Measurements from ENCODE around the gene DNAH3. TPM values are rescaled to one million over a fixed set of nuclear protein-coding genes. Genes with fewer than 3 reads are reported as not detected.

The DNAH3 gene
- total and polyA plus RNA-seq, 2 of the 13 experiments (the other 11 are each of a cell fraction or from before 2014, with no cell fraction given), result 0.07 to 0.08 TPM

DNA sequence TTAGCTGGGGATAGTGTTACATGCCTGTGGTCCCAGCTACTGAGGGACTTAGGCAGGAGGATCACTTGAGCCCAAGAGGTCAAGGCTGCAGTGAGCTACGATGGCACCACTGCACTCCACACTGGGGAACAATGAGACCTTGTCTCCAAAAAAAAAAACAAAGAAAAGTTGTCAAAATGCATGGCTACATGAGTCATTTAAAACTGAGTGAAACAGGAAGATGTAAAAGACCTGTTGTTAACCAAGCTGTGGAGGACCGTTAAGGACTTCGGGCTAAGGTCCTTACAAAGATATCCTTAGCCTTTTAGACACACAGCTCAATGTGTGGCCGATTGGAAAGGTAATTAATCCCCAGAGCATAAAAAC, 35.7 kb upstream of the DNAH3 start:
- H3K79me2 ChIP-seq (ENCODE audit: insufficient read depth, low read length), result no peaks in the 10 kb centered on the region
- ChIA-PET CTCF (ENCODE audit: low intra/inter-chr PET ratio, low total read pairs) (no interaction called here), POLR2A (interaction anchor here (1.2 to 5.4 kb wide), 5 partner anchors 44 to 115 kb away, joined by 4 to 52 read pairs (median 16); partner anchors contain the start of gene ANKS4B)
- peak overlapping the region; percentile 58 for H3K4me2 ChIP-seq (ENCODE audit: low read depth, low read length)
- peaks cover 45% of the 10 kb centered on the region for H3K4me1 ChIP-seq (ENCODE audit: insufficient read depth, low read length)
- ATAC-seq, result peak; percentile 86
- H3K4me3 ChIP-seq (replicated peaks in 1 of 3; ENCODE audit: insufficient read depth in 1 of 3, low read depth in 2 of 3, low read length in 3 of 3), result peak overlapping the region in 2 of 3 experiments; percentile 5 to 20; a peak in 2 of 6 replicates
- no TSS peak for BruUV-seq (replicated peaks)
- FAIRE-seq, result peak; percentile 97
- H3K27ac ChIP-seq (ENCODE audit: extremely low read length, insufficient read depth, low read length), result peak overlapping the region; percentile 50
- WGBS (ENCODE audit: low lambda C conversion rate), result 3% methylated on average over 4 of the region's 4 CpGs
- H4K20me1 ChIP-seq (ENCODE audit: insufficient read depth, low read length), result no peaks in the 10 kb centered on the region
- no peak overlapping the region for H2AFZ ChIP-seq (ENCODE audit: low read length)
- in situ Hi-C loops (cut with HindIII; ENCODE audit: extremely low pct_ligation_motif_present, low pct_unique_long_range_greater_than_20kb) (loop anchor here (5.0 kb wide), 2 partner anchors 91 to 116 kb away; partner anchors contain the start of gene CRYM), intact Hi-C loops (cut with micrococcal nuclease; ENCODE audit: unreplicated experiment) (no loop called here)
- H3K36me3 ChIP-seq (replicated peaks in 1 of 2; ENCODE audit: control insufficient read depth in 1 of 2, insufficient read depth in 2 of 2, low read length in 2 of 2), result no peaks in the 10 kb centered on the region
- DNase-seq (ENCODE audit: low spot score), result peak; percentile 98
- 0 out of 5 replicates have a peak, but pooled peaks cover 0 to 6% of the 10 kb centered on the region in 2 experiments for H3K27me3 ChIP-seq (ENCODE audit: control insufficient read depth in 1 of 2, insufficient read depth in 2 of 2, low read length in 2 of 2)
- H3K9ac ChIP-seq (ENCODE audit: insufficient read depth, low read depth, low read length), result peak overlapping the region; percentile 27; the same call in 1 of the 2 replicates
- no peaks in the 10 kb centered on the region for H3K9me3 ChIP-seq (ENCODE audit: low read length)
- peak; percentile 62 for TF ChIP-seq XRCC5 (optimal IDR thresholded peaks at IDR 0.05; ENCODE audit: low read length)
- peak; percentile 62; the same call in 1 of the 2 replicates for TF ChIP-seq ZNF614 (CRISPR knock-in tag; IDR thresholded peaks at IDR 0.05; ENCODE audit: borderline replicate concordance)
- TF ChIP-seq ZNF792 (CRISPR knock-in tag; IDR thresholded peaks at IDR 0.05), result peak; percentile 83; the same call in 1 of the 2 replicates
- TF ChIP-seq FOXA3 (CRISPR knock-in tag; IDR thresholded peaks at IDR 0.05), result peak; percentile 73
- 0 out of 2 replicates have a peak, but pooled peaks have one; percentile 28 for TF ChIP-seq WIZ (CRISPR knock-in tag; IDR thresholded peaks at IDR 0.05)
- peak; percentile 58; the same call in 1 of the 2 replicates for TF ChIP-seq KMT2B (CRISPR knock-in tag; IDR thresholded peaks at IDR 0.05)
- TF ChIP-seq, protein P1, sequence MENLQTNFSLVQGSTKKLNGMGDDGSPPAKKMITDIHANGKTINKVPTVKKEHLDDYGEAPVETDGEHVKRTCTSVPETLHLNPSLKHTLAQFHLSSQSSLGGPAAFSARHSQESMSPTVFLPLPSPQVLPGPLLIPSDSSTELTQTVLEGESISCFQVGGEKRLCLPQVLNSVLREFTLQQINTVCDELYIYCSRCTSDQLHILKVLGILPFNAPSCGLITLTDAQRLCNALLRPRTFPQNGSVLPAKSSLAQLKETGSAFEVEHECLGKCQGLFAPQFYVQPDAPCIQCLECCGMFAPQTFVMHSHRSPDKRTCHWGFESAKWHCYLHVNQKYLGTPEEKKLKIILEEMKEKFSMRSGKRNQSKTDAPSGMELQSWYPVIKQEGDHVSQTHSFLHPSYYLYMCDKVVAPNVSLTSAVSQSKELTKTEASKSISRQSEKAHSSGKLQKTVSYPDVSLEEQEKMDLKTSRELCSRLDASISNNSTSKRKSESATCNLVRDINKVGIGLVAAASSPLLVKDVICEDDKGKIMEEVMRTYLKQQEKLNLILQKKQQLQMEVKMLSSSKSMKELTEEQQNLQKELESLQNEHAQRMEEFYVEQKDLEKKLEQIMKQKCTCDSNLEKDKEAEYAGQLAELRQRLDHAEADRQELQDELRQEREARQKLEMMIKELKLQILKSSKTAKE (CRISPR knock-in tag; IDR thresholded peaks at IDR 0.05; ENCODE audit: borderline replicate concordance), result no peak
- 0 out of 2 replicates have a peak, but pooled peaks have one; percentile 10 for TF ChIP-seq ZNF776 (CRISPR knock-in tag; IDR thresholded peaks at IDR 0.05)
- TF ChIP-seq, protein P2, sequence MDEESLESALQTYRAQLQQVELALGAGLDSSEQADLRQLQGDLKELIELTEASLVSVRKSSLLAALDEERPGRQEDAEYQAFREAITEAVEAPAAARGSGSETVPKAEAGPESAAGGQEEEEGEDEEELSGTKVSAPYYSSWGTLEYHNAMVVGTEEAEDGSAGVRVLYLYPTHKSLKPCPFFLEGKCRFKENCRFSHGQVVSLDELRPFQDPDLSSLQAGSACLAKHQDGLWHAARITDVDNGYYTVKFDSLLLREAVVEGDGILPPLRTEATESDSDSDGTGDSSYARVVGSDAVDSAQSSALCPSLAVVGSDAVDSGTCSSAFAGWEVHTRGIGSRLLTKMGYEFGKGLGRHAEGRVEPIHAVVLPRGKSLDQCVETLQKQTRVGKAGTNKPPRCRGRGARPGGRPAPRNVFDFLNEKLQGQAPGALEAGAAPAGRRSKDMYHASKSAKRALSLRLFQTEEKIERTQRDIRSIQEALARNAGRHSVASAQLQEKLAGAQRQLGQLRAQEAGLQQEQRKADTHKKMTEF (CRISPR knock-in tag; IDR thresholded peaks at IDR 0.05), result peak; percentile 76
- peak; percentile 78 for TF ChIP-seq MED1 (CRISPR knock-in tag; IDR thresholded peaks at IDR 0.05)
- TF ChIP-seq, protein P3, sequence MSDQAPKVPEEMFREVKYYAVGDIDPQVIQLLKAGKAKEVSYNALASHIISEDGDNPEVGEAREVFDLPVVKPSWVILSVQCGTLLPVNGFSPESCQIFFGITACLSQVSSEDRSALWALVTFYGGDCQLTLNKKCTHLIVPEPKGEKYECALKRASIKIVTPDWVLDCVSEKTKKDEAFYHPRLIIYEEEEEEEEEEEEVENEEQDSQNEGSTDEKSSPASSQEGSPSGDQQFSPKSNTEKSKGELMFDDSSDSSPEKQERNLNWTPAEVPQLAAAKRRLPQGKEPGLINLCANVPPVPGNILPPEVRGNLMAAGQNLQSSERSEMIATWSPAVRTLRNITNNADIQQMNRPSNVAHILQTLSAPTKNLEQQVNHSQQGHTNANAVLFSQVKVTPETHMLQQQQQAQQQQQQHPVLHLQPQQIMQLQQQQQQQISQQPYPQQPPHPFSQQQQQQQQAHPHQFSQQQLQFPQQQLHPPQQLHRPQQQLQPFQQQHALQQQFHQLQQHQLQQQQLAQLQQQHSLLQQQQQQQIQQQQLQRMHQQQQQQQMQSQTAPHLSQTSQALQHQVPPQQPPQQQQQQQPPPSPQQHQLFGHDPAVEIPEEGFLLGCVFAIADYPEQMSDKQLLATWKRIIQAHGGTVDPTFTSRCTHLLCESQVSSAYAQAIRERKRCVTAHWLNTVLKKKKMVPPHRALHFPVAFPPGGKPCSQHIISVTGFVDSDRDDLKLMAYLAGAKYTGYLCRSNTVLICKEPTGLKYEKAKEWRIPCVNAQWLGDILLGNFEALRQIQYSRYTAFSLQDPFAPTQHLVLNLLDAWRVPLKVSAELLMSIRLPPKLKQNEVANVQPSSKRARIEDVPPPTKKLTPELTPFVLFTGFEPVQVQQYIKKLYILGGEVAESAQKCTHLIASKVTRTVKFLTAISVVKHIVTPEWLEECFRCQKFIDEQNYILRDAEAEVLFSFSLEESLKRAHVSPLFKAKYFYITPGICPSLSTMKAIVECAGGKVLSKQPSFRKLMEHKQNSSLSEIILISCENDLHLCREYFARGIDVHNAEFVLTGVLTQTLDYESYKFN (CRISPR knock-in tag; conservative IDR thresholded peaks at IDR 0.05), result peak; percentile 82
- TF ChIP-seq HOXA3 (CRISPR knock-in tag; IDR thresholded peaks at IDR 0.05), result peak; percentile 59; the same call in 1 of the 2 replicates
- TF ChIP-seq ZNF256 (CRISPR knock-in tag; conservative IDR thresholded peaks at IDR 0.05), result no peak; the same call in 1 of the 2 replicates
- TF ChIP-seq ZNF441 (CRISPR knock-in tag; IDR thresholded peaks at IDR 0.05; ENCODE audit: borderline replicate concordance), result no peak; the same call in 1 of the 2 replicates
- no peak for TF ChIP-seq MATR3 (CRISPR knock-in tag; IDR thresholded peaks at IDR 0.05)
- peak; percentile 96 for TF ChIP-seq NR2F6 (IDR thresholded peaks at IDR 0.05)
- TF ChIP-seq NR2F6 (CRISPR knock-in tag; IDR thresholded peaks at IDR 0.05), result peak; percentile 99

Data from HepG2 (cell line).